Fibroblast of lung (primary cell): ENCODE measurements around the gene PDXDC1.

Experiments used
- EZH2 ChIP-seq: IDR thresholded peaks from 2 replicates; pipeline ENCODE4 v1.5.1; 2012; ENCODE audit warnings: low read length, control low read depth, mild to moderate bottlenecking; ENCODE audit errors: missing control alignments
- TF ChIP-seq, protein P1 (sequence below), 2 donors: IDR thresholded peaks in 1 of 2; conservative IDR thresholded peaks in 1 of 2; 1 replicate in 1 of 2; 2 replicates in 1 of 2; pipeline ENCODE4 v1.5.1; 2011 to 2012; ENCODE audit warnings: low read length in 2 of 2, control low read depth in 1 of 2, inconsistent platforms in 1 of 2, low read depth in 1 of 2, mild to moderate bottlenecking in 1 of 2

DNA sequence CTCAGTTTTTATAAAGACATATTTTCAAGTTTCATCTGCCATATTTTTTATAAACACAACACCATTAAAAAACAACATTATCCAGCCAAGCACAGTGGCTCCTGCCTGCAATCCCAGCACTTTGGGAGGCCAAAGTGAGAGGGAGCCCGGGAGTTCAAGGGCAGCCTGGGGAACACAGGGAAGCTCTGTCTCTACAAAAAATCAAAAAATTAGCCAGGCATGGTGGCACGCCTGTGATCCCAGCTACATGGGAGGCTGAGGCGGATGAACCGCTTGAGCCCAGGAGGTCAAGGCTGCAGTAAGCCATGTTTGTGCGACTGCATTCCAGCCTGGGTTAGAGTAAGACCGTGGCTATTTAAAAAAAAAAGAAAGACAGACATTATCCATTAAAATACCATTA lies 98.3 kb downstream of the PDXDC1 start:
- TF ChIP-seq, protein P1, sequence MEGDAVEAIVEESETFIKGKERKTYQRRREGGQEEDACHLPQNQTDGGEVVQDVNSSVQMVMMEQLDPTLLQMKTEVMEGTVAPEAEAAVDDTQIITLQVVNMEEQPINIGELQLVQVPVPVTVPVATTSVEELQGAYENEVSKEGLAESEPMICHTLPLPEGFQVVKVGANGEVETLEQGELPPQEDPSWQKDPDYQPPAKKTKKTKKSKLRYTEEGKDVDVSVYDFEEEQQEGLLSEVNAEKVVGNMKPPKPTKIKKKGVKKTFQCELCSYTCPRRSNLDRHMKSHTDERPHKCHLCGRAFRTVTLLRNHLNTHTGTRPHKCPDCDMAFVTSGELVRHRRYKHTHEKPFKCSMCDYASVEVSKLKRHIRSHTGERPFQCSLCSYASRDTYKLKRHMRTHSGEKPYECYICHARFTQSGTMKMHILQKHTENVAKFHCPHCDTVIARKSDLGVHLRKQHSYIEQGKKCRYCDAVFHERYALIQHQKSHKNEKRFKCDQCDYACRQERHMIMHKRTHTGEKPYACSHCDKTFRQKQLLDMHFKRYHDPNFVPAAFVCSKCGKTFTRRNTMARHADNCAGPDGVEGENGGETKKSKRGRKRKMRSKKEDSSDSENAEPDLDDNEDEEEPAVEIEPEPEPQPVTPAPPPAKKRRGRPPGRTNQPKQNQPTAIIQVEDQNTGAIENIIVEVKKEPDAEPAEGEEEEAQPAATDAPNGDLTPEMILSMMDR (conservative IDR thresholded peaks at IDR 0.05 in 1 of 2, IDR thresholded peaks at IDR 0.05 in 1 of 2; ENCODE audit: low read depth in 1 of 2, low read length in 2 of 2): no peak
- TF ChIP-seq EZH2: no peak
